MCF 10A (cell line): ENCODE measurements around the gene WDPCP. TPM values are rescaled to one million over a fixed set of nuclear protein-coding genes. Genes with fewer than 3 reads are reported as not detected.

Experiments
- BruUV-seq: library from RNA; stranded (reverse); fragments of 400-500 nt; replicated peaks from 2 replicates; lab custom pipeline; 2021; lab: Mats Ljungman, UMichigan
- CTCF ChIA-PET: fragments of 300-600 bp; sonication (Branson Sonifier 250); formaldehyde crosslinking; extraction: SDS; loops from one replicate; lab custom pipeline; 2021; ENCODE audit warnings: antibody characterized with exemption, inconsistent platforms; lab: Yijun Ruan, JAX
- POLR2A ChIA-PET: fragments of 300-600, 350-650 bp; sonication (Branson Sonifier 250); formaldehyde crosslinking; extraction: SDS; loops from one replicate; lab custom pipeline; 2020; ENCODE audit warnings: antibody characterized with exemption, inconsistent platforms; lab: Yijun Ruan, JAX
- DNase-seq: peaks from one replicate; pipeline ENCODE4 v3.0.0-alpha.2; 2018; ENCODE audit not compliant: unreplicated experiment
- H3K27ac Mint-ChIP-seq: one replicate; pipeline ENCODE4 v1.8.0; 2022; ENCODE audit warnings: mild to moderate bottlenecking, low read depth, mixed read lengths; ENCODE audit not compliant: unreplicated experiment
- H3K27me3 Mint-ChIP-seq: one replicate; pipeline ENCODE4 v1.8.0; 2022; ENCODE audit warnings: mixed read lengths; ENCODE audit not compliant: insufficient read depth, unreplicated experiment
- H3K36me3 Mint-ChIP-seq: one replicate; pipeline ENCODE4 v1.8.0; 2022; ENCODE audit warnings: mild to moderate bottlenecking, moderate library complexity, mixed read lengths; ENCODE audit not compliant: insufficient read depth, unreplicated experiment
- H3K4me1 Mint-ChIP-seq: one replicate; pipeline ENCODE4 v1.8.0; 2022; ENCODE audit warnings: mixed read lengths; ENCODE audit not compliant: insufficient read depth, unreplicated experiment
- H3K4me3 Mint-ChIP-seq: one replicate; pipeline ENCODE4 v1.8.0; 2022; ENCODE audit warnings: mild to moderate bottlenecking, moderate library complexity, mixed read lengths; ENCODE audit not compliant: unreplicated experiment
- H3K9me3 Mint-ChIP-seq: one replicate; pipeline ENCODE4 v1.8.0; 2022; ENCODE audit warnings: mixed read lengths; ENCODE audit not compliant: unreplicated experiment
- CTCF ChIP-seq: fragments of 200-600 bp; IDR thresholded peaks from one replicate; pipeline ENCODE4 v1.8.0; 2022; ENCODE audit warnings: antibody characterized with exemption, mild to moderate bottlenecking; ENCODE audit not compliant: unreplicated experiment
- intact Hi-C: fragments of 100-400 bp; cut with micrococcal nuclease; formaldehyde crosslinking; loops from 2 replicates; pipeline ENCODE4 v1.14.1; 2022
- total RNA-seq: library from RNA; stranded (reverse); gene quantifications from 2 replicates; pipeline ENCODE4 v1.2.3, GENCODE V29; 2022

WDPCP gene
- total RNA-seq, 1 experiment from 2014 or later: 6.9 TPM

DNA sequence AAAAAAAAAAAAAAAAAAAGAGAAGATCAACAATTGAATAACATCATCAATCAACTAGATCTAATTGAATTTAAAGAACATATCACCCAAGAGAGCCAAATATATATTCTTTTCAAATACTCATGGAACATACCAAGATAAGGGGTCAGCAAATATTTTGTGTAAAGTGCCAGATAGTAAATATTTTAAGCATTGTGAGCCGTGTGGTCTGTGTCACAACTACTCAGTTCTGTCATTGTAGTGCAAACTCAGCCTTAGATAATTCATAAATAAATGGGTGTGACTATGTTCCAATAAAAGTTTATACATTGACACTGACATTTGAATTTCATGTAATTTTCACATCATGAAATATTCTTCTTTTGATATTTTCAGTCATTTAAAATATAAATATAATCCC is 491.8 kb downstream of the WDPCP start:
- TF ChIP-seq CTCF: no peak

DNA sequence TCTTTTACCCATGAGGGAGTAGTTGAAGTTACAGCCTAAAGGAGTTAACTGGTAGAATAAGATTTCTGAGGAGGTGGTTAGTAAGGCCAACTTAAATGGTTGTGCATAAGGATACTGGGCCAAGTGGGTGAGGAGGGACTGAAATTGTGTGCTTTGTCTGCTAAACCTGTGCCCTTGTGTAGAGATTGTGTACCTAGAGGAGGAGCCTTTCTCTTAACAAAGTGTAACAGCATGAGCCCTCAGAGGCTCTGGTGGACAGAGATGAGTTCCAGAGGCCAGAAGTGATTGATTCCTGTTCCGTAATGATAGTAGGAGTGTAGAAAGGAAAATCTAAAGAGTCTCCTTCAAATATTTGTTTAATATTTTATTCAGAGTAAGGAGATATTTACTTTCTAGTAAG is 494.8 kb downstream of the WDPCP start:
- no peak overlapping the region for H3K27ac Mint-ChIP-seq
- no peaks in the 10 kb centered on the region for H3K9me3 Mint-ChIP-seq
- no peak overlapping the region for H3K4me3 Mint-ChIP-seq
- no peaks in the 10 kb centered on the region for H3K27me3 Mint-ChIP-seq
- no peaks in the 10 kb centered on the region for H3K4me1 Mint-ChIP-seq
- POLR2A ChIA-PET: no interaction called here
- no peak for TF ChIP-seq CTCF
- no peak for DNase-seq
- H3K36me3 Mint-ChIP-seq: no peaks in the 10 kb centered on the region
- intact Hi-C loops: no loop called here
- CTCF ChIA-PET: interaction anchor here (0.7 kb wide), 1 partner anchor 37 kb away, joined by 3 read pairs; no protein-coding TSS in a partner anchor
- no TSS peak for BruUV-seq

More for the DNA sequence above, 491.8 kb downstream of the WDPCP start:
- intact Hi-C loops: no loop called here
- no peak for DNase-seq
- Mint-ChIP-seq H3K36me3 (no peaks in the 10 kb centered on the region), H3K4me1 (no peaks in the 10 kb centered on the region), H3K4me3 (no peak overlapping the region), H3K9me3 (no peaks in the 10 kb centered on the region), H3K27me3 (no peaks in the 10 kb centered on the region), H3K27ac (no peak overlapping the region)
- CTCF ChIA-PET: no interaction called here
- POLR2A ChIA-PET: no interaction called here
- no TSS peak for BruUV-seq

GRCh38 chr2:63092857-63093256 is 495.4 kb downstream of the WDPCP start:
- intact Hi-C loops: no loop called here
- no peaks in the 10 kb centered on the region for H3K9me3 Mint-ChIP-seq
- no peaks in the 10 kb centered on the region for H3K27me3 Mint-ChIP-seq
- no peaks in the 10 kb centered on the region for H3K4me1 Mint-ChIP-seq
- ChIA-PET POLR2A (no interaction called here), CTCF (interaction anchor here (0.7 kb wide), 1 partner anchor 37 kb away, joined by 3 read pairs; no protein-coding TSS in a partner anchor)
- no peaks in the 10 kb centered on the region for H3K36me3 Mint-ChIP-seq
- no TSS peak for BruUV-seq
- H3K27ac Mint-ChIP-seq: no peak overlapping the region
- no peak for TF ChIP-seq CTCF
- no peak overlapping the region for H3K4me3 Mint-ChIP-seq
- DNase-seq: no peak

DNA sequence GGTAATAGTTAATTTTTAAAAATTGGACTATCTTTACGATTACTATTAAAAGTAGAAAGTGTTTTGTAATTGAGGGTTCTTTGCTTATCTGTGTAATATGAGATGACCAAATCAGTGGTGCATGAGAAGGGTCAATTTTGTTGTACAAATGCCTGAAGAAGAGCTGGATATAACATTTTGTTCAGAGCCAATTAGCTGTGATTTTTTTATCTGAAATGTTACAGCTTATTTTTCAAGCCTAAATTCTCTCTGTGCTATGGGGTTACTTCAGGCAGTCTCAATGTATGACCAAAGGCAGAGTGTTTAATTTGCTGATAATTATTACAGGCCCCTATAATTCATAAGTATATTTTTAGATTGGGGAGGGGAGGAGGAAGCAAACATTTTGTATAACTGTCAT is 495.9 kb downstream of the WDPCP start:
- H3K4me1 Mint-ChIP-seq: no peaks in the 10 kb centered on the region
- no peak for DNase-seq
- ChIA-PET CTCF (interaction anchor here (0.6 kb wide), 1 partner anchor 28 kb away, joined by 3 read pairs; no protein-coding TSS in a partner anchor), POLR2A (no interaction called here)
- no peak for TF ChIP-seq CTCF
- no TSS peak for BruUV-seq
- no peaks in the 10 kb centered on the region for H3K36me3 Mint-ChIP-seq
- H3K27ac Mint-ChIP-seq: no peak overlapping the region
- no peak overlapping the region for H3K4me3 Mint-ChIP-seq
- H3K9me3 Mint-ChIP-seq: no peaks in the 10 kb centered on the region
- no peaks in the 10 kb centered on the region for H3K27me3 Mint-ChIP-seq
- intact Hi-C loops: no loop called here
